Pancreas (tissue), 10 donors: ENCODE data around the gene MCM3. TPM values are rescaled to one million over a fixed set of nuclear protein-coding genes. Genes with fewer than 3 reads are reported as not detected.

ENCODE experiments used
- ATAC-seq, 4 donors: fragments of 200-7000 bp; cut with Tn5 transposase; one replicate each; pipeline versions ENCODE4 v1.8.0 to v1.9.1; 2020; ENCODE audit warnings: mild to moderate bottlenecking in 4 of 4, moderate library complexity in 4 of 4
- DNase-seq, 6 donors: peaks; one replicate each; pipeline ENCODE4 v3.0.0-alpha.2; 2020
- FAIRE-seq: peaks from 2 replicates; lab custom pipeline; 2012; peaks lifted over from hg19 to GRCh38; lab: Jason Lieb, UNC
- H3K27ac ChIP-seq, 4 donors: fragments of 200-600 bp; sonication (generic); 1 replicate in 3 of 4; 2 replicates in 1 of 4; pipeline versions ENCODE4 v1.5.0 to v1.8.0; 2020
- H3K27me3 ChIP-seq, 4 donors: fragments of 200-600 bp; one replicate each; pipeline ENCODE4 v1.8.0; 2021
- H3K36me3 ChIP-seq, 3 donors: fragments of 200-600 bp; sonication (generic) in 1 of 3; one replicate each; pipeline versions ENCODE4 v1.5.0 to v1.8.0; 2020 to 2021
- H3K4me1 ChIP-seq, 3 donors: fragments of 200-600 bp; one replicate each; pipeline ENCODE4 v1.8.0; 2021
- H3K4me3 ChIP-seq, 4 donors: fragments of 200-600 bp; sonication (generic) in 2 of 4; one replicate each; pipeline versions ENCODE4 v1.5.0 to v1.8.0; 2020 to 2021
- H3K9me3 ChIP-seq, 4 donors: fragments of 200-600 bp; one replicate each; pipeline ENCODE4 v1.8.0; 2021
- WGBS, 2 donors: extraction: QIAGEN DNeasy Blood & Tissue Kit; methylation state at CpG; one replicate each; pipeline ENCODE4 v1.1.7; 2013; 5-methylcytosine and 5-hydroxymethylcytosine counted together
- intact Hi-C, 3 donors: fragments of 100-400 bp; cut with DNase I; formaldehyde crosslinking; loops; one replicate each; pipeline versions ENCODE4 v1.11.1 to v1.14.2; 2022
- polyA plus RNA-seq, 2 donors: library from polyadenylated mRNA; stranded (reverse); fragments of 200-250 nt; gene quantifications; one replicate each; pipeline ENCODE4 v1.2.3, GENCODE V29; 2013
- total RNA-seq, 6 donors: library from RNA; stranded (reverse); fragmentation: NEBNext Ultra II Directional in 4 of 6; extraction: Animal tissue kit (Norgen Biotek cat#: 25700) in 4 of 6; gene quantifications; one replicate each; pipeline versions ENCODE4 v1.2.1 to v1.2.4, GENCODE V29; 2021 to 2023
- TF ChIP-seq, protein P1 (sequence below), 4 donors: fragments of 200-600 bp; sonication (generic) in 3 of 4; IDR thresholded peaks; one replicate each; pipeline versions ENCODE4 v1.5.0 to v1.8.0; 2021; ENCODE audit warnings: antibody characterized with exemption in 4 of 4
- donor health status: healthy with polysubstance abuse.
- donor health status: DM: no; HTN: no; CAD: no; lungs with moderate emphysema.
- donor health status: DM: no; HTN: no; CAD: no.
- donor health status: control.
- donor health status: control.
- donor health status: Bipolar disorder and iron deficiency.
- donor health status: DM: yes; HTN: yes; CAD: no.
- donor health status: DM: no; HTN: no; CAD: no.
- donor health status: DM: no; HTN: no; CAD: no.
- donor health status: DM: yes; HTN: yes; CAD: no.

MCM3 gene
- total and polyA plus RNA-seq, 8 donors: 7.0 to 19.4 (median 12.1) TPM

DNA sequence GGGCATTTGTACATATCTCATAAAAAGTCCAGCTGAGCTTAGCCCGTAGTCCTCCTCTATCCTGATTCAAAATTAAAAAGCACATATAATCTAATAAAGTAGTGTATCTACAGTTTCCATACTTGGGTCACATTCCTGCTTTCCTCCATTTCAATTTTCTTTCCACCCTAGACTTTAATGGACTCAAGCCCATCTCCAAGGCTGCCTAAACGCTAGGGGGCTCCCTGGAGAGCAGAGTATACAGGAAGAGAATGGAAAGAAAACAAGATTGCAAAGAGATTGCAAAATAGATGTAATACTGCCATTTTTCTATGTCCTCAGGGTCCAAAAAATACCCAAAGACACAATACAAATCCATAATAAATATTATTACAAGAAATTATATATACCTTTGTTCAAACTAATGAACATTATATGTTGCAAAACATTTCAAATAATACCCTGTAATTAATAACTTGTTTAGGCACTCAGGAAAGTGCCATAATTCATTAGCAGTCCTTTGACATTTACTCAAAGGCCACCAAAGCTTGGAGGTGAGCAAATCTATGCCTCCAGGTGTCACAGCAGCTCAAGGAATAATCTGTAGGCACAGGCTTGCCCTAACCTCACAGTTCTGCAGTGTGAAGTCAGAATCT is 2.4 kb upstream of the MCM3 start:
- FAIRE-seq (no peak), DNase-seq (peak in 5 of 6 donors; percentile 35 to 63 (median 50)), ATAC-seq (no peak)
- Histone ChIP-seq H3K4me3 (no peak overlapping the region), H3K4me1 (peaks cover 0 to 13% (median 3%) of the 10 kb centered on the region in 3 donors), H3K9me3 (no peaks in the 10 kb centered on the region), H3K27me3 (no peaks in the 10 kb centered on the region), H3K27ac (no peak overlapping the region), H3K36me3 (peaks cover 0 to 8% (median 0%) of the 10 kb centered on the region in 3 donors)
- TF ChIP-seq, protein P1, sequence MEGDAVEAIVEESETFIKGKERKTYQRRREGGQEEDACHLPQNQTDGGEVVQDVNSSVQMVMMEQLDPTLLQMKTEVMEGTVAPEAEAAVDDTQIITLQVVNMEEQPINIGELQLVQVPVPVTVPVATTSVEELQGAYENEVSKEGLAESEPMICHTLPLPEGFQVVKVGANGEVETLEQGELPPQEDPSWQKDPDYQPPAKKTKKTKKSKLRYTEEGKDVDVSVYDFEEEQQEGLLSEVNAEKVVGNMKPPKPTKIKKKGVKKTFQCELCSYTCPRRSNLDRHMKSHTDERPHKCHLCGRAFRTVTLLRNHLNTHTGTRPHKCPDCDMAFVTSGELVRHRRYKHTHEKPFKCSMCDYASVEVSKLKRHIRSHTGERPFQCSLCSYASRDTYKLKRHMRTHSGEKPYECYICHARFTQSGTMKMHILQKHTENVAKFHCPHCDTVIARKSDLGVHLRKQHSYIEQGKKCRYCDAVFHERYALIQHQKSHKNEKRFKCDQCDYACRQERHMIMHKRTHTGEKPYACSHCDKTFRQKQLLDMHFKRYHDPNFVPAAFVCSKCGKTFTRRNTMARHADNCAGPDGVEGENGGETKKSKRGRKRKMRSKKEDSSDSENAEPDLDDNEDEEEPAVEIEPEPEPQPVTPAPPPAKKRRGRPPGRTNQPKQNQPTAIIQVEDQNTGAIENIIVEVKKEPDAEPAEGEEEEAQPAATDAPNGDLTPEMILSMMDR (IDR thresholded peaks at IDR 0.05): peak in 3 of 4 donors; percentile 23 to 35 (median 29)
- WGBS, 2 donors: 10 to 17% methylated on average over 2 of the region's 2 CpGs
- intact Hi-C loops: no loop called here

DNA sequence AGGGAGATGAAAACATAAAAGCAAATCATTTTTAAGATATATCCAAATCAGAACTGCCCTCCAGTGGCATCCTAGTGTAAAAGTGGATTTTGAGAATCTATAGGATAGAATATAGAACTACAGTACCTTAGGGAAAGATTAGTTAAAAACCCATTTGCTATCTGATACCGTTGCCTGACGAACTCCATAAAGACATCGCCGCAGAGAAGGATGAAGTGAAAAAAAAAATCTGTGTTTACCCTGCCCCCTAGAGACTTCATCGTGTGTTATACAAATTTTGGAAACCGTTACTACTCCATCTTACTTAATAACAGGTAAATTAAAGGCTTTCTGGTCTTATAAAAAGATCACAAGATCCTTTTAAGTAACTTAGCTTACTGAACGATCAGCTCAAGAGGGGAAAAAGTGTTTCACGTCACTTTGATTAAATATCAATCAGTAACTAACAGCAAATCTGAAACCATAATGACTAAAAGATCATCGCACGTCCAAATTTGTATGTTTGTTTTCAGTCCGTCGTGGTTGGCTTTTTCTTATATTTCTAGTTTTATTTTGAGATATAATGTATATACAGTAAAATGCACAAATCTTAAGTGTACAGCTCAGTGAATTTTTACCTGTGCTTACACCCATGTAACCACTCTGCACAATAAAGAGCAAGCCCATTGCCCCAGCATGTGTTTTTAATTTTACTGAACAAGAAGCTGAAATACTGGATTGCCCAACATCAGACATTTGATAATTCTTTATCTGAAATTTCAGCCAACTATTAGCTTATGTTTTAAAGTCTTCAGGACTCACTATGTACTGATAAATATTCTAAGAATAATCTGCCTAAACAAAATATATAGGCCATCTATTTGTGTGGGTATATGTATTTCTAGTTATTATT is 881 bp upstream of the MCM3 start:
- ATAC-seq (no peak), DNase-seq (no peak), FAIRE-seq (no peak)
- WGBS, 2 donors: 3 to 6% methylated on average over 12 of the region's 12 CpGs
- Histone ChIP-seq H3K9me3 (no peaks in the 10 kb centered on the region), H3K4me3 (peak overlapping the region; percentile 4 to 92 (median 22)), H3K27ac (peak overlapping the region in 1 of 4 donors; percentile 29), H3K27me3 (no peaks in the 10 kb centered on the region), H3K4me1 (peaks cover 0 to 13% (median 3%) of the 10 kb centered on the region in 3 donors), H3K36me3 (peaks cover 0 to 22% (median 11%) of the 10 kb centered on the region in 3 donors)
- intact Hi-C loops: no loop called here
- TF ChIP-seq, protein P1 (IDR thresholded peaks at IDR 0.05): no peak

DNA sequence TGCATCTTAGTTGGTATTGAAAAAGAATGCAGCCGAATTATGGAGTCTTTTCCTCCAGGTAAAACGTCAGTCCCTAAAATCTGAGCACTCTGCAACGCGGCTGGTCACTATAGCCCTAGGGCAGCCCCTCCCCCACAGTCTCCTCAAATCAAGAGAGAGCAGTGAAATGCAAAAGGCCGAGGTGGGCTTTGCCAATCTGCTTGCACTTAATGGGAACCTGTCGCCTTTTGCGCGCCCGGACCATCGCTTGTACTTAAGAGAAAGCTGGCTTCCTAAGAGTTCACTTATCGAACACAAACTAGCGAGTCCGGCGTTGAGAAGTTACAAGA is 447 bp downstream of the MCM3 start:
- peak overlapping the region in 2 of 4 donors; percentile 37 to 56 for H3K27ac ChIP-seq
- FAIRE-seq (no peak), DNase-seq (peak in 5 of 6 donors; percentile 6 to 55 (median 30)), ATAC-seq (no peak)
- intact Hi-C loops: no loop called here
- TF ChIP-seq, protein P1 (IDR thresholded peaks at IDR 0.05): no peak
- H3K27me3 ChIP-seq: no peaks in the 10 kb centered on the region
- peaks cover 0 to 28% (median 15%) of the 10 kb centered on the region in 3 donors for H3K36me3 ChIP-seq
- WGBS, 2 donors: 0% methylated on average over 14 of the region's 14 CpGs
- H3K4me3 ChIP-seq: peak overlapping the region; percentile 73 to 92 (median 81)
- H3K9me3 ChIP-seq: no peaks in the 10 kb centered on the region
- peaks cover 0 to 13% (median 3%) of the 10 kb centered on the region in 3 donors for H3K4me1 ChIP-seq

DNA sequence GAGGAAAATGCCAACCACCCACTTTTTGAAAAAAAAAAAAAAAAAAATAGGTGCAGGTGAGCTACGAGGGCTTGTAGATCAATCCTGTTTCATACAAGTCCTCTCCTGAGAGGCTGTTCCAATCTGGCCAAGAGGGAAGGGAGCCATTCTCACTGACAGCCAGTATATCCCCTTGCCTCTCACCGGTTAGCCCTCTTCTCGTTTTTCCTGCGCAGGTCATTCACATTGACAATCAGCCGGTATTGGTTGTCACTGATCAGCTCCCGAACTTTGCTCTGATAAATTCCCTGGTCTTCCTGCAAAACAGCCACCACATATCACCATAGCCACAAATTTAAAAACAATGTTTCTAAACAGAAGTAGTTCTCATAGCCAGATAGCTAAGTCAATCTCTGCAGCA is 1.4 kb downstream of the MCM3 start:
- Histone ChIP-seq H3K36me3 (peaks cover 0 to 32% (median 15%) of the 10 kb centered on the region in 3 donors), H3K4me3 (peak overlapping the region in 1 of 4 donors; percentile 92), H3K9me3 (no peaks in the 10 kb centered on the region), H3K27ac (no peak overlapping the region), H3K4me1 (peaks cover 0 to 13% (median 3%) of the 10 kb centered on the region in 3 donors), H3K27me3 (no peaks in the 10 kb centered on the region)
- WGBS, 2 donors: 59 to 62% methylated on average over 6 of the region's 6 CpGs
- FAIRE-seq (no peak), DNase-seq (no peak), ATAC-seq (no peak)
- intact Hi-C loops: no loop called here
- TF ChIP-seq, protein P1 (IDR thresholded peaks at IDR 0.05): no peak
